Aorta (tissue), 5 donors: ENCODE measurements around the gene NEK10. TPM values are rescaled to one million over a fixed set of nuclear protein-coding genes. Genes with fewer than 3 reads are reported as not detected.

Experiments
- ATAC-seq: fragments of 200-7000 bp; cut with Tn5 transposase; one replicate; pipeline ENCODE4 v1.9.1; 2022; ENCODE audit warnings: moderate library complexity; ENCODE audit not compliant: low FRiP score
- DNase-seq, 2 donors: peaks; one replicate each; pipeline ENCODE4 v3.0.0-alpha.2; 2020
- H3K27ac ChIP-seq, 2 donors: one replicate each; pipeline ENCODE4 v1.5.1; 2013; ENCODE audit warnings: low read length in 2 of 2, mild to moderate bottlenecking in 2 of 2, moderate library complexity in 2 of 2, control low read depth in 1 of 2, inconsistent platforms in 1 of 2, low read depth in 1 of 2
- H3K27me3 ChIP-seq, 2 donors: one replicate each; pipeline ENCODE4 v1.6.1; 2013; ENCODE audit warnings: control low read depth in 1 of 2, low read length in 1 of 2, mild to moderate bottlenecking in 1 of 2, moderate library complexity in 1 of 2; ENCODE audit not compliant: insufficient read depth in 2 of 2, control insufficient read depth in 1 of 2
- H3K36me3 ChIP-seq, 2 donors: one replicate each; pipeline ENCODE4 v1.6.1; 2013; ENCODE audit warnings: control low read depth in 1 of 2, low read length in 1 of 2, mild to moderate bottlenecking in 1 of 2; ENCODE audit not compliant: insufficient read depth in 2 of 2, control insufficient read depth in 1 of 2
- H3K4me1 ChIP-seq, 2 donors: one replicate each; pipeline ENCODE4 v1.6.1; 2013; ENCODE audit warnings: low read length in 2 of 2, control low read depth in 1 of 2, mild to moderate bottlenecking in 1 of 2, moderate library complexity in 1 of 2; ENCODE audit not compliant: insufficient read depth in 2 of 2, control insufficient read depth in 1 of 2
- H3K4me3 ChIP-seq, 2 donors: one replicate each; pipeline ENCODE4 v1.5.1; 2013; ENCODE audit warnings: low read length in 2 of 2, control low read depth in 1 of 2, mild to moderate bottlenecking in 1 of 2
- H3K9me3 ChIP-seq: one replicate; pipeline ENCODE4 v1.6.1; 2013; ENCODE audit warnings: mild to moderate bottlenecking, low read length; ENCODE audit not compliant: control insufficient read depth
- WGBS, 2 donors: extraction: QIAGEN DNeasy Blood & Tissue Kit; methylation state at CpG; one replicate each; pipeline ENCODE4 v1.1.7; 2013; 5-methylcytosine and 5-hydroxymethylcytosine counted together
- intact Hi-C, 2 donors: fragments of 100-400 bp; cut with DNase I; formaldehyde crosslinking; loops; one replicate each; pipeline versions ENCODE4 v1.14.2 to v1.15.0; 2022
- polyA plus RNA-seq, 2 donors: library from polyadenylated mRNA; stranded (reverse); fragments of 200-250 nt; gene quantifications; one replicate each; pipeline ENCODE4 v1.2.3, GENCODE V29; 2013
- total RNA-seq, 2 donors: library from RNA; stranded (reverse); fragmentation: NEBNext Ultra II Directional; extraction: Animal tissue kit (Norgen Biotek cat#: 25700); gene quantifications; one replicate each; pipeline ENCODE4 v1.2.1, GENCODE V29; 2021
- donor health status: healthy with polysubstance abuse.
- donor health status: Bipolar disorder and iron deficiency.
- donor health status: DM: no; HTN: no; CAD: no.
- donor health status: DM: no; HTN: no; CAD: no.
- donor health status: DM: yes; HTN: yes; CAD: no.

The NEK10 gene
- total and polyA plus RNA-seq, 4 donors = 0.08 to 3.5 (median 0.71) TPM

- no peaks in the 10 kb centered on the region for H3K27me3 ChIP-seq
- no peak for DNase-seq
- no peak overlapping the region for H3K27ac ChIP-seq
- H3K4me3 ChIP-seq = no peak overlapping the region
- intact Hi-C loops = no loop called here
- 94 to 97% methylated on average over 1 of the region's 1 CpG for WGBS, 2 donors
- H3K4me1 ChIP-seq = peaks cover 0 to 3% of the 10 kb centered on the region in 2 donors
- H3K36me3 ChIP-seq = no peaks in the 10 kb centered on the region
- no peaks in the 10 kb centered on the region for H3K9me3 ChIP-seq
- ATAC-seq = no peak
Observed at GRCh38 chr3:27325419-27325818, 43.8 kb downstream of the NEK10 start.

GRCh38 chr3:27324686-27325085 is 44.5 kb downstream of the NEK10 start:
- Histone ChIP-seq H3K27ac (no peak overlapping the region), H3K27me3 (no peaks in the 10 kb centered on the region), H3K36me3 (no peaks in the 10 kb centered on the region), H3K4me1 (peaks cover 1 to 3% of the 10 kb centered on the region in 2 donors), H3K9me3 (no peaks in the 10 kb centered on the region), H3K4me3 (no peak overlapping the region)
- intact Hi-C loops = no loop called here
- ATAC-seq = no peak
- no peak for DNase-seq
- 92 to 95% methylated on average over 2 of the region's 2 CpGs for WGBS, 2 donors

- Histone ChIP-seq H3K9me3 (no peaks in the 10 kb centered on the region), H3K4me3 (no peak overlapping the region), H3K27ac (no peak overlapping the region), H3K4me1 (peaks cover 3 to 7% of the 10 kb centered on the region in 2 donors), H3K27me3 (no peaks in the 10 kb centered on the region), H3K36me3 (no peaks in the 10 kb centered on the region)
- 78 to 82% methylated on average over 3 of the region's 3 CpGs for WGBS, 2 donors
- intact Hi-C loops = no loop called here
- no peak for ATAC-seq
- no peak for DNase-seq
Observed at GRCh38 chr3:27323087-27323570, 46.1 kb downstream of the NEK10 start.

GRCh38 chr3:27322634-27323033 is 46.5 kb downstream of the NEK10 start:
- no peaks in the 10 kb centered on the region for H3K9me3 ChIP-seq
- intact Hi-C loops = no loop called here
- peaks cover 3 to 7% of the 10 kb centered on the region in 2 donors for H3K4me1 ChIP-seq
- no peaks in the 10 kb centered on the region for H3K36me3 ChIP-seq
- no peak overlapping the region for H3K4me3 ChIP-seq
- no peaks in the 10 kb centered on the region for H3K27me3 ChIP-seq
- H3K27ac ChIP-seq = no peak overlapping the region
- no peak for DNase-seq
- no peak for ATAC-seq

GRCh38 chr3:27319847-27320526 is 49.2 kb downstream of the NEK10 start:
- ATAC-seq = peak; percentile 78
- no peak overlapping the region for H3K4me3 ChIP-seq
- H3K4me1 ChIP-seq = peaks cover 3% of the 10 kb centered on the region in 2 donors
- no peaks in the 10 kb centered on the region for H3K9me3 ChIP-seq
- 29 to 30% methylated on average over 9 of the region's 9 CpGs for WGBS, 2 donors
- H3K36me3 ChIP-seq = no peaks in the 10 kb centered on the region
- intact Hi-C loops = loop anchor here (10.0 kb wide), 2 partner anchors 145 to 365 kb away; no protein-coding TSS in a partner anchor
- no peaks in the 10 kb centered on the region for H3K27me3 ChIP-seq
- DNase-seq = no peak
- no peak overlapping the region for H3K27ac ChIP-seq

GRCh38 chr3:27319304-27319703 is 49.9 kb downstream of the NEK10 start:
- DNase-seq (no peak), ATAC-seq (peak; percentile 6)
- Histone ChIP-seq H3K36me3 (no peaks in the 10 kb centered on the region), H3K27ac (no peak overlapping the region), H3K27me3 (no peaks in the 10 kb centered on the region), H3K9me3 (no peaks in the 10 kb centered on the region), H3K4me3 (no peak overlapping the region), H3K4me1 (peaks cover 3% of the 10 kb centered on the region in 2 donors)
- WGBS, 2 donors = 95 to 97% methylated on average over 2 of the region's 2 CpGs
- intact Hi-C loops = loop anchor here (10.0 kb wide), 2 partner anchors 145 to 365 kb away; no protein-coding TSS in a partner anchor

GRCh38 chr3:27317096-27317495 is 52.1 kb downstream of the NEK10 start:
- intact Hi-C loops = loop anchor here (10.0 kb wide), 2 partner anchors 148 to 368 kb away; no protein-coding TSS in a partner anchor
- Histone ChIP-seq H3K9me3 (no peaks in the 10 kb centered on the region), H3K27me3 (no peaks in the 10 kb centered on the region), H3K4me3 (no peak overlapping the region), H3K27ac (no peak overlapping the region), H3K4me1 (peaks cover 3% of the 10 kb centered on the region in 2 donors), H3K36me3 (no peaks in the 10 kb centered on the region)
- WGBS, 2 donors = 96 to 100% methylated on average over 1 of the region's 1 CpG
- no peak for DNase-seq
- ATAC-seq = no peak

GRCh38 chr3:27315003-27315402 is 54.2 kb downstream of the NEK10 start:
- ATAC-seq = no peak
- H3K27ac ChIP-seq = no peak overlapping the region
- H3K4me1 ChIP-seq = peaks cover 3% of the 10 kb centered on the region in 2 donors
- no peak for DNase-seq
- WGBS, 2 donors = 64 to 78% methylated on average over 2 of the region's 2 CpGs
- H3K36me3 ChIP-seq = no peaks in the 10 kb centered on the region
- H3K4me3 ChIP-seq = no peak overlapping the region
- no peaks in the 10 kb centered on the region for H3K9me3 ChIP-seq
- H3K27me3 ChIP-seq = no peaks in the 10 kb centered on the region
- intact Hi-C loops = loop anchor here (10.0 kb wide), 2 partner anchors 150 to 370 kb away; no protein-coding TSS in a partner anchor
